HL-60 (cell line): ENCODE results near the gene BOK.

ENCODE experiments used
- DNase-seq, 2 experiments: peaks; one replicate each; pipeline ENCODE4 v3.0.0-alpha.2; 2010 to 2020; ENCODE audit warnings: low read depth in 1 of 2, low spot score in 1 of 2
- H3K27ac ChIP-seq: fragments of 250-450 bp; sonication (Bioruptor Pico); replicated peaks from 2 replicates; pipeline ENCODE4 v1.5.1; 2020; ENCODE audit warnings: mild to moderate bottlenecking, moderate library complexity
- H3K27me3 ChIP-seq: fragments of 250-450 bp; sonication (Bioruptor Pico); 2 replicates; pipeline ENCODE4 v1.5.1; 2021; ENCODE audit warnings: mild to moderate bottlenecking, moderate library complexity; ENCODE audit not compliant: insufficient read depth, poor library complexity, severe bottlenecking
- H3K4me3 ChIP-seq: replicated peaks from 2 replicates; pipeline ENCODE4 v1.5.1; 2011; ENCODE audit warnings: mild to moderate bottlenecking, control low read depth, low read length; ENCODE audit not compliant: insufficient read depth
- GABPA ChIP-seq: IDR thresholded peaks from 2 replicates; pipeline ENCODE4 v1.6.1; 2012; ENCODE audit warnings: low read depth
- POLR2AphosphoS5 ChIP-seq: IDR thresholded peaks from 2 replicates; pipeline ENCODE4 v1.6.1; 2012; ENCODE audit warnings: low read depth
- SPI1 ChIP-seq: IDR thresholded peaks from 2 replicates; pipeline ENCODE4 v1.6.1; 2012; ENCODE audit warnings: low read depth, mild to moderate bottlenecking, borderline replicate concordance
- TF ChIP-seq, protein P1 (sequence below): IDR thresholded peaks from one replicate; pipeline ENCODE4 v1.5.1; 2011; ENCODE audit warnings: low read length, control low read depth, inconsistent platforms; ENCODE audit not compliant: insufficient read depth
- TF ChIP-seq, protein P2 (sequence below): IDR thresholded peaks from 2 replicates; pipeline ENCODE4 v1.6.1; 2012; ENCODE audit warnings: low read depth; ENCODE audit not compliant: insufficient replicate concordance

BOK gene

DNA sequence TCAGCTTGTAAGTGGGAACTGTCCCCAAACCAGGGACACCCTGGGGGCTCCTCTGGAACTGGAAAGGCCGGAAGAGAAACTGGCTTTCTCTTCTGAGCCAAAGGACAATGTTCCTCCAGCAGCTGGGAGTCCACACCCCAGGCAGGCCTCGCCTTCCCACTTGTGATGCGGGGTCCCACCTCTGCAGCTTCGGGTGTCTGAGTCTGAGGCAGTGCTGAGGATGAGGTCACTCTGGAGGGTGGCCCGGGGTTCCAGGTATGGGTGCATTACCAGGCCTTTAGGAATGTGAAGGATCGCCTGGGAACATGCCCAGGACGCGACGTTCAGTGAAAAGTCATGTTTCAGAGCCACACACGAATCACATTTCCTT lies 18.2 kb upstream of the BOK start:
- DNase-seq, result no peak
- Histone ChIP-seq H3K4me3 (no peak overlapping the region), H3K27me3 (peaks cover 27% of the 10 kb centered on the region), H3K27ac (no peak overlapping the region)
- TF ChIP-seq SPI1 (no peak), GABPA (no peak)
- TF ChIP-seq, protein P1, sequence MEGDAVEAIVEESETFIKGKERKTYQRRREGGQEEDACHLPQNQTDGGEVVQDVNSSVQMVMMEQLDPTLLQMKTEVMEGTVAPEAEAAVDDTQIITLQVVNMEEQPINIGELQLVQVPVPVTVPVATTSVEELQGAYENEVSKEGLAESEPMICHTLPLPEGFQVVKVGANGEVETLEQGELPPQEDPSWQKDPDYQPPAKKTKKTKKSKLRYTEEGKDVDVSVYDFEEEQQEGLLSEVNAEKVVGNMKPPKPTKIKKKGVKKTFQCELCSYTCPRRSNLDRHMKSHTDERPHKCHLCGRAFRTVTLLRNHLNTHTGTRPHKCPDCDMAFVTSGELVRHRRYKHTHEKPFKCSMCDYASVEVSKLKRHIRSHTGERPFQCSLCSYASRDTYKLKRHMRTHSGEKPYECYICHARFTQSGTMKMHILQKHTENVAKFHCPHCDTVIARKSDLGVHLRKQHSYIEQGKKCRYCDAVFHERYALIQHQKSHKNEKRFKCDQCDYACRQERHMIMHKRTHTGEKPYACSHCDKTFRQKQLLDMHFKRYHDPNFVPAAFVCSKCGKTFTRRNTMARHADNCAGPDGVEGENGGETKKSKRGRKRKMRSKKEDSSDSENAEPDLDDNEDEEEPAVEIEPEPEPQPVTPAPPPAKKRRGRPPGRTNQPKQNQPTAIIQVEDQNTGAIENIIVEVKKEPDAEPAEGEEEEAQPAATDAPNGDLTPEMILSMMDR, result no peak

DNA sequence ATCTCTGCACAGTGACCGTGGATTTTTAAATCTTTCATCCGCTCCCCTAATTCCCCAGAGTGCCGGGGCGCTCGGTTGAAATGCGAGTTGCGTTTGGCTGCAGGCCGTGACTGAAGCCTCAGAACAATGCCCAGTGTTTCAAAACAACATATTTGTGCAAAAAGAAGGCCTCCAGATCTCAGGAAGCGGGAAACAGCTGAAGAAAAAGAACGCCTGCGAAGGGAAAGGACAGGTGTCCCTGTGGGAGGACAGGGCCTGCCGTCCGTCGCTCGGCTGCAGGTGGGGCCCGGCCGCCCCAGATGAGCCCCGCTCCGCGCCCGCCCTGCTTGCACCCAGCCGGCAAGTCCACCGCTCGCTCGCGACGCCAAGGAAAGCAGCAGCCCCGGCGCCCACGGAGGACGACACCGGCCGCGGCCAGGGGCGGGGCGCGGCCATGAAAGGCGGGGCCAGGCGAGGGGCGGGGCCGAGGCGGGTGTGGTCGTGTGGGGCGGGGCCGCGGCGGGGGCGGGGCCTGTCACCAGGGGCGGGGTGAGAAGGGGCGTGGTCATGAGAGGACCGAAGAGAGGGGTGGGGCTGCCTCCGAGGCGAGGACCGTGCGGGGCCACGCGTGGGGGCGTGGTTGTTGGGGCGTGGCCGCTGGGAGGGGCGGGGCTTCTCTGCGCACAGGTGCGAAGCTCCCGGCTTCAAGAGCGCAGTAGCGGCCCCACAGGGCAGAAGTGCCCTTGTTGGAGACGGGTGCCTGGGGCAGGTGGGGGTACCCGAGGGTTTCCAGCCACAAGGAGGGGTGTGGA lies 17.6 kb upstream of the BOK start:
- Histone ChIP-seq H3K27me3 (peaks cover 26% of the 10 kb centered on the region), H3K27ac (no peak overlapping the region), H3K4me3 (no peak overlapping the region)
- no peak for DNase-seq
- TF ChIP-seq POLR2AphosphoS5 (no peak), GABPA (no peak), SPI1 (no peak)
- TF ChIP-seq, protein P1, result no peak

DNA sequence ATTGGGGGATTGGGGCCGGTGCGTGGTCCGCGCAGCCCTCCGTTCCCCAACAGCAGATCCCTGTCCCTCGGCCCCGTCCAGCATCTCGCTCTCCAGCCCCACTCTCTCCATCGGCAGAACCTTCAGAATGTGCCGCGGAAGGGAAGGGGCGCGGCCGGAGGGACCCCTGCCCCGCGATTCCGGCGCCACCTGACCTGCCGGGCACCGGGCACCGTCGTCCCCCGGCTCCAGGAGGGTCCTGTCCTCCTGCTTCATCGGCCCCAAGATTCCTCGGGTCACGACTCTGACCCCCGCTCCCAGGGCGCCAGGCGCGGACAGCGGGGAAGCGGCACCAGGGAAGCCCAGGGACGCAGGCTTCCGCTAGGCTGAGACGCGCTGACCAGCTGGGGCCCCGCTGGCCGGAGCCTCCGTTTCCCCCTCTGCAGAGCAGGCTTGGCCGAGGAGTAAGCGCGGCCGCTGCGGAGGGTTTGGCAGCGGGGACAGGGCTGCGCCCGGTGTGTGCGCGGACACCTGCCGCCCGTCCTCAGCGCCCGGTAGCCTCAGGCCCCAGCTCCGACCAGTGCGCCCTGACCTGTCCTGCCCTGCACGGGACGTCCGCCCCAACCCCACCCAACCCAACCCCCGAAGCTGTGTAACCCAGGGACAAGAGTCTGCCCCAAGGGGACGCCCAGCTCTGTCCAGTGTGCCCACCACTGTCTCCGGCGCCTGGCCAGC lies 16.8 kb upstream of the BOK start:
- no peak for DNase-seq

DNA sequence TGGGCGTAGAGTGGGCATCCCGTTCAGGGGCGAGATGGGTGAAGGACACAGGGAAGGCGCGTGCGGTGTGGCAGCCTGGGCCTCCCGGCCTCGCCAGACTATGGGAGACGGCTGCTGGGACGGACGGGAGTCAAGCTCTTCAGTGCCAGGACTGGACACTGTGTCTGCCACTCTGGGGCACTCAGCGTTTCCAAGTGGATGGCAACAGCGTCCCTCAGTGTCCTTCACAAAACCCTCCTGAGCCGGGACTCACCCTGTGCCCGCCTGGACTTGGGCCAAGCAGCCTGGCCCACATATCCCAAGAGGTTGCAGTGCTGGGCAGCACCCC lies 16.3 kb upstream of the BOK start:
- DNase-seq, result no peak
- TF ChIP-seq POLR2AphosphoS5 (no peak), GABPA (no peak), SPI1 (no peak)
- TF ChIP-seq, protein P2, sequence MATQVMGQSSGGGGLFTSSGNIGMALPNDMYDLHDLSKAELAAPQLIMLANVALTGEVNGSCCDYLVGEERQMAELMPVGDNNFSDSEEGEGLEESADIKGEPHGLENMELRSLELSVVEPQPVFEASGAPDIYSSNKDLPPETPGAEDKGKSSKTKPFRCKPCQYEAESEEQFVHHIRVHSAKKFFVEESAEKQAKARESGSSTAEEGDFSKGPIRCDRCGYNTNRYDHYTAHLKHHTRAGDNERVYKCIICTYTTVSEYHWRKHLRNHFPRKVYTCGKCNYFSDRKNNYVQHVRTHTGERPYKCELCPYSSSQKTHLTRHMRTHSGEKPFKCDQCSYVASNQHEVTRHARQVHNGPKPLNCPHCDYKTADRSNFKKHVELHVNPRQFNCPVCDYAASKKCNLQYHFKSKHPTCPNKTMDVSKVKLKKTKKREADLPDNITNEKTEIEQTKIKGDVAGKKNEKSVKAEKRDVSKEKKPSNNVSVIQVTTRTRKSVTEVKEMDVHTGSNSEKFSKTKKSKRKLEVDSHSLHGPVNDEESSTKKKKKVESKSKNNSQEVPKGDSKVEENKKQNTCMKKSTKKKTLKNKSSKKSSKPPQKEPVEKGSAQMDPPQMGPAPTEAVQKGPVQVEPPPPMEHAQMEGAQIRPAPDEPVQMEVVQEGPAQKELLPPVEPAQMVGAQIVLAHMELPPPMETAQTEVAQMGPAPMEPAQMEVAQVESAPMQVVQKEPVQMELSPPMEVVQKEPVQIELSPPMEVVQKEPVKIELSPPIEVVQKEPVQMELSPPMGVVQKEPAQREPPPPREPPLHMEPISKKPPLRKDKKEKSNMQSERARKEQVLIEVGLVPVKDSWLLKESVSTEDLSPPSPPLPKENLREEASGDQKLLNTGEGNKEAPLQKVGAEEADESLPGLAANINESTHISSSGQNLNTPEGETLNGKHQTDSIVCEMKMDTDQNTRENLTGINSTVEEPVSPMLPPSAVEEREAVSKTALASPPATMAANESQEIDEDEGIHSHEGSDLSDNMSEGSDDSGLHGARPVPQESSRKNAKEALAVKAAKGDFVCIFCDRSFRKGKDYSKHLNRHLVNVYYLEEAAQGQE, result no peak
- TF ChIP-seq, protein P1, result no peak
- Histone ChIP-seq H3K4me3 (no peak overlapping the region), H3K27me3 (peaks cover 28% of the 10 kb centered on the region), H3K27ac (no peak overlapping the region)

More for the DNA sequence above, 16.8 kb upstream of the BOK start:
- peaks cover 27% of the 10 kb centered on the region for H3K27me3 ChIP-seq
- TF ChIP-seq, protein P1, result no peak
- TF ChIP-seq POLR2AphosphoS5 (no peak), SPI1 (no peak), GABPA (no peak)
- TF ChIP-seq, protein P2, result no peak
- no peak overlapping the region for H3K27ac ChIP-seq
- H3K4me3 ChIP-seq, result no peak overlapping the region
